A673 (cell line): ENCODE data around the gene PHEX. TPM values are rescaled to one million over a fixed set of nuclear protein-coding genes. Genes with fewer than 3 reads are reported as not detected.
A peak's percentile ranks its signal among the peaks of the same experiment; 100 is the strongest.

ENCODE experiments used
- BruUV-seq: library from RNA; stranded (reverse); fragments of 400-500 nt; replicated peaks from 2 replicates; lab custom pipeline; 2021; lab: Mats Ljungman, UMichigan
- CTCF ChIA-PET: fragments of 300-600 bp; sonication (Branson Sonifier 250); formaldehyde crosslinking; loops from one replicate; lab custom pipeline; 2022; ENCODE audit warnings: antibody characterized with exemption; lab: Charles Lee
- POLR2A ChIA-PET: fragments of 300-600 bp; sonication (Branson Sonifier 250); formaldehyde crosslinking; loops from one replicate; lab custom pipeline; 2022; ENCODE audit warnings: antibody characterized with exemption; ENCODE audit not compliant: low non-redundant PET; lab: Charles Lee
- DNase-seq: peaks from one replicate; pipeline ENCODE4 v3.0.0-alpha.2; 2015; ENCODE audit warnings: low spot score
- H3K27ac ChIP-seq: fragments of 200-600 bp; sonication (generic); 2 replicates; pipeline ENCODE4 v1.5.1; 2016; ENCODE audit warnings: mixed run types, low read depth, mild to moderate bottlenecking, mixed read lengths, antibody characterized with exemption, low read length; ENCODE audit not compliant: poor library complexity, severe bottlenecking
- H3K27me3 ChIP-seq: fragments of 200-600 bp; sonication (generic); replicated peaks from 2 replicates; pipeline ENCODE4 v1.6.1; 2017; ENCODE audit warnings: mixed run types, low read depth, mild to moderate bottlenecking, mixed read lengths, antibody characterized with exemption, low read length; ENCODE audit not compliant: insufficient read depth, poor library complexity
- H3K36me3 ChIP-seq: fragments of 200-600 bp; sonication (generic); 2 replicates; pipeline ENCODE4 v1.6.1; 2016; ENCODE audit warnings: mixed run types, mild to moderate bottlenecking, mixed read lengths, antibody characterized with exemption, low read length; ENCODE audit not compliant: insufficient read depth, poor library complexity, severe bottlenecking
- H3K4me1 ChIP-seq: fragments of 200-600 bp; sonication (generic); 2 replicates; pipeline ENCODE4 v1.6.1; 2017; ENCODE audit warnings: mixed run types, mild to moderate bottlenecking, mixed read lengths, antibody characterized with exemption, low read length; ENCODE audit not compliant: insufficient read depth, poor library complexity, severe bottlenecking
- H3K4me3 ChIP-seq: fragments of 200-600 bp; sonication (generic); 2 replicates; pipeline ENCODE4 v1.5.1; 2016; ENCODE audit warnings: low read depth, mixed run types, mild to moderate bottlenecking, mixed read lengths, low read length; ENCODE audit not compliant: poor library complexity, severe bottlenecking
- H3K9me3 ChIP-seq: fragments of 200-600 bp; sonication (generic); 2 replicates; pipeline ENCODE4 v1.6.1; 2016; ENCODE audit warnings: mixed run types, low read depth, mild to moderate bottlenecking, mixed read lengths, antibody characterized with exemption, low read length; ENCODE audit not compliant: poor library complexity, severe bottlenecking
- EZH2 ChIP-seq: fragments of 200-600 bp; sonication (generic); IDR thresholded peaks from 2 replicates; pipeline ENCODE4 v1.6.1; 2017; ENCODE audit warnings: borderline replicate concordance, low read depth, mild to moderate bottlenecking, mixed read lengths, antibody characterized with exemption, low read length; ENCODE audit not compliant: poor library complexity, severe bottlenecking
- intact Hi-C: fragments of 100-400 bp; cut with micrococcal nuclease; formaldehyde crosslinking; loops from one replicate; pipeline ENCODE4 v1.10.0; 2022; ENCODE audit not compliant: unreplicated experiment
- total RNA-seq: library from RNA; stranded (reverse); gene quantifications from 2 replicates; pipeline ENCODE4 v1.2.3, GENCODE V29; 2021
- TF ChIP-seq, protein P1 (sequence below): fragments of 300-800, 200-600 bp; sonication (generic); conservative IDR thresholded peaks from 2 replicates; pipeline ENCODE4 v1.5.1; 2017; ENCODE audit warnings: low read depth, mild to moderate bottlenecking, antibody characterized with exemption, low read length, moderate library complexity, mixed read lengths

PHEX gene
- total RNA-seq, 1 experiment from 2014 or later = 0.43 TPM

DNA sequence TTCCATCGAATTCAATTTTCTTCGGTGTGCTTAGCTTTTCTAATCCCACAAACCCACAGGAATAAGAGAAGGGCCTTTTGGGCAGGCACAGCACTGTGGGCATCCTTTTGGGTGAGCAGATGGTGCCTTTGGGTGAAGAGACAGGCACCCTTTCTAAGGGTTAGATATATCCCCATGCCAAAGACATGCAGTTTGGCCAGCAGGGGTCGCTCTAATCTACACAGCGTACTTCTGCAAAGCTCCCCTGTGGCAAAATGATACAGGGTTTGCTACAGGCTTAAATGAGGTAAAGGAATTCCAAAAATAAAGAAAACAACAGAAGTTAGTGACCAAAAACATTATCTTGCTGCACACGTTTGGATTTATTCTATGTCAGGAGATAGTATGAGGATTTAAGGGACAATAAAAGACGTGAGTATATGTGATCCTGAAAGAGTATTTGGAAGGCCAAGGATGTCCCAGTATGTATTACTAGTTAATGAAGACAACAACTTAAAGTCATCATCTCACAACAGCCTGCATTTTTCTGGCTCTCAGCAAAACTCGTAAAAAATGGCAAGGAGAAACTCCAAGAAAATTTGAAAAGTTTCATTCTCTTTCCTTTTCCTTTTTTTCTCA, 49.5 kb downstream of the PHEX start:
- CTCF ChIA-PET = interaction anchor here (0.5 to 0.7 kb wide), 3 partner anchors 9 to 54 kb away, joined by 3 read pairs; no protein-coding TSS in a partner anchor
- Histone ChIP-seq H3K4me3 (no peak overlapping the region), H3K9me3 (no peaks in the 10 kb centered on the region), H3K27ac (no peak overlapping the region), H3K4me1 (no peaks in the 10 kb centered on the region), H3K27me3 (no peaks in the 10 kb centered on the region), H3K36me3 (no peaks in the 10 kb centered on the region)
- DNase-seq = peak; percentile 67
- POLR2A ChIA-PET = no interaction called here
- TF ChIP-seq, protein P1, sequence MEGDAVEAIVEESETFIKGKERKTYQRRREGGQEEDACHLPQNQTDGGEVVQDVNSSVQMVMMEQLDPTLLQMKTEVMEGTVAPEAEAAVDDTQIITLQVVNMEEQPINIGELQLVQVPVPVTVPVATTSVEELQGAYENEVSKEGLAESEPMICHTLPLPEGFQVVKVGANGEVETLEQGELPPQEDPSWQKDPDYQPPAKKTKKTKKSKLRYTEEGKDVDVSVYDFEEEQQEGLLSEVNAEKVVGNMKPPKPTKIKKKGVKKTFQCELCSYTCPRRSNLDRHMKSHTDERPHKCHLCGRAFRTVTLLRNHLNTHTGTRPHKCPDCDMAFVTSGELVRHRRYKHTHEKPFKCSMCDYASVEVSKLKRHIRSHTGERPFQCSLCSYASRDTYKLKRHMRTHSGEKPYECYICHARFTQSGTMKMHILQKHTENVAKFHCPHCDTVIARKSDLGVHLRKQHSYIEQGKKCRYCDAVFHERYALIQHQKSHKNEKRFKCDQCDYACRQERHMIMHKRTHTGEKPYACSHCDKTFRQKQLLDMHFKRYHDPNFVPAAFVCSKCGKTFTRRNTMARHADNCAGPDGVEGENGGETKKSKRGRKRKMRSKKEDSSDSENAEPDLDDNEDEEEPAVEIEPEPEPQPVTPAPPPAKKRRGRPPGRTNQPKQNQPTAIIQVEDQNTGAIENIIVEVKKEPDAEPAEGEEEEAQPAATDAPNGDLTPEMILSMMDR = peak; percentile 92
- no peak for TF ChIP-seq EZH2
- intact Hi-C loops = no loop called here
- BruUV-seq = no TSS peak

GRCh38 chrX:22086003-22086402, 53.9 kb downstream of the PHEX start:
- no peak for TF ChIP-seq EZH2
- TF ChIP-seq, protein P1 = no peak
- no peaks in the 10 kb centered on the region for H3K4me1 ChIP-seq
- H3K4me3 ChIP-seq = no peak overlapping the region
- H3K9me3 ChIP-seq = no peaks in the 10 kb centered on the region
- no peak overlapping the region for H3K27ac ChIP-seq
- ChIA-PET CTCF (no interaction called here), POLR2A (no interaction called here)
- no peak for DNase-seq
- BruUV-seq = no TSS peak
- intact Hi-C loops = no loop called here
- no peaks in the 10 kb centered on the region for H3K36me3 ChIP-seq
- H3K27me3 ChIP-seq = no peaks in the 10 kb centered on the region

GRCh38 chrX:22087011-22087557, 55.0 kb downstream of the PHEX start:
- no peaks in the 10 kb centered on the region for H3K9me3 ChIP-seq
- H3K4me3 ChIP-seq = no peak overlapping the region
- no peaks in the 10 kb centered on the region for H3K27me3 ChIP-seq
- no peak overlapping the region for H3K27ac ChIP-seq
- no peaks in the 10 kb centered on the region for H3K36me3 ChIP-seq
- CTCF ChIA-PET = no interaction called here
- intact Hi-C loops = no loop called here
- DNase-seq = no peak
- POLR2A ChIA-PET = no interaction called here
- no TSS peak for BruUV-seq
- no peaks in the 10 kb centered on the region for H3K4me1 ChIP-seq
- TF ChIP-seq EZH2 = no peak
- TF ChIP-seq, protein P1 = no peak
